ENCODE data around the gene MRGPRX1.

The MRGPRX1 gene

DNA sequence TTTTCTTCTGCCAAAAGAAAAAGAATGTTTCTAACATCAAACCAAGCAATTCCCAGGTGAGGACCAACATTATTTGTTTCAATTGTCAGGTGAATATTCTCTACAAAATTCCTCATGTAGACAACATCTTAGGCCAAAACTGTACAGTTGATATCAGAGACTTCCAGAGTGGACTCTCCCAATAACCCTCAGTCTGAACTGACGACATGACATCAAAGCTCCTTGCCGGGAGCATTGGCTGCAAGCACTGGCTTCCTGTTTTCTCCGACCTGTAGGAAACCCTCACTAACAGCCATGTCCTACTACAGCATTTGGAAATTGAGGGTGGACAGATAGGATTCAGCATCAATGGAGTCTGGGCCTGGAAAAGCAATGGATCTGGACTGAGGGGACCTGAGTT is 30.5 kb upstream of the MRGPRX1 start:
- H3F3A ChIP-seq (ENCODE audit: insufficient read depth, low read length): no peaks in the 10 kb centered on the region
- no peak overlapping the region for H3K27ac ChIP-seq (ENCODE audit: low read depth, low read length, poor library complexity, severe bottlenecking)
- no peaks in the 10 kb centered on the region for H3K9me2 ChIP-seq (ENCODE audit: low read depth, low read length)
- no peak overlapping the region for H3K9ac ChIP-seq (ENCODE audit: low read length)
- H2AFZ ChIP-seq (ENCODE audit: low read length): no peak overlapping the region
- no peaks in the 10 kb centered on the region for H3K4me1 ChIP-seq (ENCODE audit: insufficient read depth, low read length, severe bottlenecking)
- no peaks in the 10 kb centered on the region for H3K36me3 ChIP-seq (ENCODE audit: insufficient read depth, low read length)
- no peaks in the 10 kb centered on the region for H3K9me3 ChIP-seq (ENCODE audit: low read length)
- no peak overlapping the region for H3K4me2 ChIP-seq (ENCODE audit: low read length)
- no peaks in the 10 kb centered on the region for H3K27me3 ChIP-seq (ENCODE audit: insufficient read depth, low read length)
- no peaks in the 10 kb centered on the region for H3K79me2 ChIP-seq (ENCODE audit: insufficient read depth, low read length)
- TF ChIP-seq EZH2 (IDR thresholded peaks at IDR 0.05; ENCODE audit: borderline replicate concordance, low read length) (no peak), CTCF (IDR thresholded peaks at IDR 0.05; ENCODE audit: low read length) (no peak)
- H4K20me1 ChIP-seq (ENCODE audit: insufficient read depth, low read length): no peaks in the 10 kb centered on the region
- no peak overlapping the region for H3K4me3 ChIP-seq (ENCODE audit: low read depth, low read length, poor library complexity, severe bottlenecking)

GRCh38 chr11:18958221-18958910 is 19.2 kb upstream of the MRGPRX1 start:
- Histone ChIP-seq H2AFZ (ENCODE audit: low read length) (no peak overlapping the region), H3F3A (ENCODE audit: insufficient read depth, low read length) (no peaks in the 10 kb centered on the region), H3K27me3 (ENCODE audit: insufficient read depth, low read length) (no peaks in the 10 kb centered on the region), H3K4me2 (ENCODE audit: low read length) (no peak overlapping the region), H4K20me1 (ENCODE audit: insufficient read depth, low read length) (no peaks in the 10 kb centered on the region), H3K9me3 (ENCODE audit: low read length) (no peaks in the 10 kb centered on the region), H3K36me3 (ENCODE audit: insufficient read depth, low read length) (no peaks in the 10 kb centered on the region), H3K4me3 (ENCODE audit: low read depth, low read length, poor library complexity, severe bottlenecking) (no peak overlapping the region), H3K4me1 (ENCODE audit: insufficient read depth, low read length, severe bottlenecking) (no peaks in the 10 kb centered on the region), H3K27ac (ENCODE audit: low read depth, low read length, poor library complexity, severe bottlenecking) (no peak overlapping the region), H3K79me2 (ENCODE audit: insufficient read depth, low read length) (no peaks in the 10 kb centered on the region), H3K9ac (ENCODE audit: low read length) (no peak overlapping the region), H3K9me2 (ENCODE audit: low read depth, low read length) (no peaks in the 10 kb centered on the region)
- no peak for TF ChIP-seq EZH2 (IDR thresholded peaks at IDR 0.05; ENCODE audit: borderline replicate concordance, low read length)
- no peak for TF ChIP-seq CTCF (IDR thresholded peaks at IDR 0.05; ENCODE audit: low read length)

DNA sequence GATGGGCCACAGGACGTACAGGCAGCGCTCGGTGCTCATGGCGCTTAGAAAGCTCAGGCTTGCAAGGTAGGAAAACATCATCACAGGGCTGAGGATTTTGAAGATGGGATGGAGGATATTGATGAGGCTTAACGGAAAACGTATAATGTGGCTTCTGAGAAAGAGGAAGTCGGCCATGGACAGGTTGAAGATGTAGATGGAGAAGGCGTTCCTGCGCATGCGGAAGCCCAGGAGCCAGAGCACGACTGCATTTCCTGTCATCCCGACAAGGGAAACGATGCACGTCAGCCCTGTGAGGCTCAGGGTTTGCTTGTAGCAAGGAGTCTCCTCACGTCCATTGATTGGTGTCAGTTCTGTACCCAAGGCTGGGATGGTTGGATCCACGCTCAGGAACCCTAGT is 17.4 kb upstream of the MRGPRX1 start:
- TF ChIP-seq EZH2 (IDR thresholded peaks at IDR 0.05; ENCODE audit: borderline replicate concordance, low read length): no peak
- no peak for TF ChIP-seq CTCF (IDR thresholded peaks at IDR 0.05; ENCODE audit: low read length)

More for the DNA sequence above, 17.4 kb upstream of the MRGPRX1 start:
- Histone ChIP-seq H3K27me3 (ENCODE audit: insufficient read depth, low read length) (no peaks in the 10 kb centered on the region), H3K4me1 (ENCODE audit: insufficient read depth, low read length, severe bottlenecking) (no peaks in the 10 kb centered on the region), H3K36me3 (ENCODE audit: insufficient read depth, low read length) (no peaks in the 10 kb centered on the region), H3K9me2 (ENCODE audit: low read depth, low read length) (no peaks in the 10 kb centered on the region), H3K4me2 (ENCODE audit: low read length) (no peak overlapping the region), H4K20me1 (ENCODE audit: insufficient read depth, low read length) (no peaks in the 10 kb centered on the region), H3K9ac (ENCODE audit: low read length) (no peak overlapping the region), H3K9me3 (ENCODE audit: low read length) (no peaks in the 10 kb centered on the region), H3K27ac (ENCODE audit: low read depth, low read length, poor library complexity, severe bottlenecking) (no peak overlapping the region), H3K4me3 (ENCODE audit: low read depth, low read length, poor library complexity, severe bottlenecking) (no peak overlapping the region), H2AFZ (ENCODE audit: low read length) (no peak overlapping the region), H3F3A (ENCODE audit: insufficient read depth, low read length) (no peaks in the 10 kb centered on the region), H3K79me2 (ENCODE audit: insufficient read depth, low read length) (no peaks in the 10 kb centered on the region)

Data from OCI-LY1 (cell line).